Measurements from ENCODE around the gene LRRC8A. TPM values are rescaled to one million over a fixed set of nuclear protein-coding genes. Genes with fewer than 3 reads are reported as not detected.
"Not testable (repeated sequence)": the region's sequence is repeated elsewhere in the genome, so short reads cannot be mapped to it uniquely, and the experiment has no call there.

Gene LRRC8A
- total RNA-seq (2014; rRNA removed; shearing (Covaris generic)) = 35.5 and 36.7 TPM in 2 replicates

GRCh38 chr9:128881884-128882676 lies at the start of gene LRRC8A, which contains the start of gene KYAT1:
TSS of gene LRRC8A (plus strand) at chr9:128882133. CDS start at chr9:128907165, 25,032 bp downstream.
TSS of gene KYAT1 (minus strand) at chr9:128881950. CDS start at chr9:128845405, 36,545 bp downstream.
- DNase-seq (ENCODE audit: low read depth) = peak; percentile 99

DNA sequence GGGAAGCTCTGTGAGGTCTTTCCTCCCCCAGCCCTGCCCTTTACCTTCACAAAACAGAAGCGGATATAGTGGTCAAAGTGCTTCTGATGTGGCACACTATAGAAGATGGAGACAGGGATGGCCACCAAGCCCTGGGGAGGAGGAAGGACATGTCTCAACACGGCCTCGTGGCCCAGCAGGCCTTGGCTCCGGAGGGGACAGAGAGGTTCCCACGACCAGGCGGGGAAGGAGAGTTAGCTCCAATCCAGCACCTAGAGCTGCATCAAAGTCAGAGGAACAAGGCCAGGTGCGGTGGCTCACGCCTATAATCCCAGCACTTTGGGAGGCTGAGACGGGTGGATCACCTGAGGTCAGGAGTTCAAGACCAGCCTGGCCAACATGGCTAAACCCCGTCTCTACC lies 48.2 kb upstream of the LRRC8A start:
- DNase-seq (ENCODE audit: low read depth) = no peak

DNA sequence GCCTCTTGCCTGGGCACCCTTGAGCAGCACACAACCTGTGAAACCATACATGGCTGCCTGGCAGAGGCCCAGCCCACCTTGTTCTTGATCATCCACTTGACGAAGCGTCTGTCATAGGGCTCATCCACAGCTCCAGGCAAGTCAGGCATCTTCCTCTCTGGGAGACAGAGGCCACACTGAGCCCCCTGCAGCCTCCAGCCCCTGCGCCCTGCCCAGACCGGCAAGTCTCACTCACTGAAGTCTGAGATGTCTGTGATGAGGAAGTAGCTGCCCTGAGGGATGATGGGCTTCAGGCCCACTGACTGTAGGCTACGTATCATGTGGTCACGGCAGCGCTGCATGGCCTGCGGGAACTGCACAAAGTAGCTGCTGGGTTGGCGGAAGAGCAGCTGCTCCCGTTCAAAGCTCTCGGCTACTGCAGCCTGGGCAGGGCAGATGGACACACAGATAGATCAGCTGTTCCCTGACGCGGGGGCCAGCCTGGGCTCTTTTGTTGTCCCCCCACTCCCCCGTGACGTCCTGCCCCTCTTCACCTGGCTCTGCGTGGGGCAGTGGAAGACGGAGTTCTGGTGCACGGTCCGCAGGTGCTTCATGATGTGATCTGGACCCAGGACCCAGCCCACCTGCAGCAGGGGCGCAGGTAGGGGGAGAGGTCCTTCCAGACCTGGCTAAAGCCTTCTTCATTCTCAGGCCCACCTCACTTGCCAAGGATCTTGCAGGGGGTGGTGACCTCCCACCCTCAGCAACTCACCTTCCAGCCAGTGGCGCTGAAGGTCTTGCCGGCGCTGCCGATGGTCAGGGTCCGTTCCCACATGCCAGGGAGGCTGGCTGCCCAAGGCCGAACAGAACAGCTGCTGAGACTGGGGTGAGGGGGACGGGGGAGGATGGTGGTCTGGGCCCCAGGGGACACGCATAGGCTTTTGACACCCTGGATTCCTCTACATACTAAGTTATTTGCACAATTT lies 46.4 kb upstream of the LRRC8A start:
- no peak for DNase-seq (ENCODE audit: low read depth)

DNA sequence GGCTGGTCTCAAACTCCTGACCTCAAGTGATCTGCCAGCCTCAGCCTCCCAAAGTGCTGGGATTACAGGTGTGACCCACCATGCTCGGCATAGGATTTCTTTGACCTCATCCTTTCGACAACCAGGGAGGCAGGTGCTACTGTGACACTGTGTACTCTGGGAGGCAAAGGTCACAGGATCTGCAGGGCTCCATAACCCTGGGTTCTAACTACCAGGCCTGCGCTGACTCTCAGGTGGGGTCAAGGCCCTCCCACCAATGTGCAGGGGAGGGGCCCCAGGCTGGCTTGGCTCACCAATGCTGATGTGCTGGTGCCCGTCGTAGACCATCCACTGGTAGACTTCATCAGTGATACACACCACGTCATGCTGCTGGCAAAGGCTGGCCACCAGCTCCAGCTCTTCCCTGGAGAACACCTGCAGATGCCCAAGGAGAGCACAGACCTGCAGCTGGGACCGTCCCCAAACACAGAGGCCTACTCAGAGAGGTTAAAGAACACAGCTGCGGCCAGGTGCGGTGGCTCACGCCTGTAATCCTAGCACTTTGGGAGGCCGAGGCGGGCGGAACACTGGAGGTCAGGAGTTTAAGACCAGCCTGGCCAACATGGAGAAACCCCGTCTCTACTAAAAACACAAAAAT lies 45.3 kb upstream of the LRRC8A start:
- DNase-seq (ENCODE audit: low read depth) = no peak

- DNase-seq (ENCODE audit: low read depth) = no peak
Observed at GRCh38 chr9:128838338-128838737, 43.6 kb upstream of the LRRC8A start.

- DNase-seq (ENCODE audit: low read depth) = no peak
Observed at GRCh38 chr9:128840524-128840923, 41.4 kb upstream of the LRRC8A start.

DNA sequence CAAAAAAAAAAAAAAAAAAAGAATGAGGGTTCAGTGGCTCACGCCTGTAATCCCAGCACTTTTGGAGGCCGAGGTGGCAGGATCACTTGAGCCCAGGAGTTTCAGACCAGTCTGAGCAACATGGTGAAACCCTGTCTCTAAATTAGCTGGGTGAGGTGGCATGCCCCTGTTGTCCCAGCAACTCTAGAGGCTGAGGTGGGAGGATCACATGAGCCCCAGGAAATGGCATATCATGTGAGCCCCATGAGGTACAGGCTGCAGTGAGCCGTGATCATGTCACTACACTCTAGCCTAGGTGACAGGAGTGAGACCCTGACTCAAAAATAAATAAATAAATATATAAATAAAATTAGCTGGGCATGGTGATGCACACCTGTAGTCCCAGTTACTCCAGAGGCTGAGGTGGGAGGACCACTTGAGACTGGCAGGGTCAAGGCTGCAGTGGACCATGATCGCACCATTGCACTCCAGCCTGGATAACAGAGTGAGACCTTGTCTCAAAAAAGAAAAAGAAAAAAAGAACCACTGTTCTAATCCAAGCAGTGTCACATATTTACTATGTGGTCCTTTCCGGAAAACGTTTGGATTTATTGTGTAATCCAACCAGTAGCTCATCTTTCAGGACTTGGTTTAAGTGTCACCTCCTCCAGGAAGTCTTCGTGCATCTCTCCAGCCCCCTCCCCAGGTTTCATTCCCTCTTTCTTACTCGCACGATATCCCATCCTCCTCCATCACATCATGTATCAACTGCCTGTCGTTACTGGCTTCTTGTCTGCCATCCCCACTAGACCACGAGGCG lies 40.0 kb upstream of the LRRC8A start:
- no peak for DNase-seq (ENCODE audit: low read depth)

DNA sequence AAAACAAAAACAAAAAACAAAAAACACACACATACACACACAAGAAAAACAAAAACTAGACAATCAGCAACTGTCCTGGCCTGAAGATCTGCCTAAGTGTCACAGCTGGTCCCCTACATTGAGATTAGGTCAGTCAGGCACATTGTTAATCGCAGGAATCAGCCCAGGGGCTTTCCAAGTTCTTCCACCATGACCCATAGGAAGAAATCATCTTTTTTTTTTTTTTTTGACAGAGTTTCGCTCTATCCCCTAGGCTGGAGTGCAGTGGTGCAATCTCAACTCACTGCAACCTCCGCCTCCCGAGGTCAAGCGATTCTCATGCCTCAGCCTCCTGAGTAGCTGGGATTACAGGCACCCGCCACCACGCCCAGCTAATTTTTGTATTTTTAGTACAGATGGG lies 38.8 kb upstream of the LRRC8A start:
- not testable (repeated sequence) for DNase-seq (ENCODE audit: low read depth)

- DNase-seq (ENCODE audit: low read depth) = no peak
Observed at GRCh38 chr9:128845186-128845931, 36.6 kb upstream of the LRRC8A start.

DNA sequence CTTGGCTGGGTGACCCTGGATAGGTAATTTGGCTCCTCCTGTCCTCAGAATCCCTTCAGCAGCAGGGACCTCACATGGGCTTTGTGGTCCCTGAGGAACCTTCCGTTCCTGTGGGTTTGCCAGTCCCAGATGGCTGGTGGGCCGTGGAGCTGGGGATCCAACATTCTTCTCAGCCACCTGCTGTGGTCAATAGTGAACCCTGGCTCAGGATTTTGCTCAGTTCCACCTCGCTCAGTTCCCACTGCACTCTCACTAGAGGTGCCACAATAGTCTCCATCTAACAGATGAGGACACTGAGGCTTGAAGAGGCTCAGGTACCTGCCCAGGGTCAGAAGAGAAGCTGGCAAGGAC lies 35.3 kb upstream of the LRRC8A start:
- no peak for DNase-seq (ENCODE audit: low read depth)

- DNase-seq (ENCODE audit: low read depth) = no peak
Observed at GRCh38 chr9:128847803-128848202, 34.1 kb upstream of the LRRC8A start.

DNA sequence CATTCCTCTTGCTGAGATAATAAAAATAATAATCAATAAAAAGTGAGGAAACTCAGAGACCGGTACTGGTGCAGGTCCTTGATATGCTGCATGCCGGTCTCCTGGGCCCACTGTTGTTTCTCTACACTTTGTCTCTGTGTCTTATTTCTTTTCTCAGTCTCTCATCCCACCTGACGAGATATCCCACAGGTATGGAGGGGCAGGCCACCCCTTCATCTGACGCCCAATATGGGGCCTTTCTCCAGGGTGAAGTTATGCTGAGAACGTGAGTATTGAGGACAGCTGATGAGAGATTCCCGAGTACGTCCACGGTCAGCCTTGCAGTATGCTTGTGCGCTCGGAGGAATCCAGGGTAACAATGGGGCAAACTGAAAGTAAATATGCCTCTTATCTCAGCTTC lies 30.9 kb upstream of the LRRC8A start:
- DNase-seq (ENCODE audit: low read depth) = not testable (repeated sequence)

DNA sequence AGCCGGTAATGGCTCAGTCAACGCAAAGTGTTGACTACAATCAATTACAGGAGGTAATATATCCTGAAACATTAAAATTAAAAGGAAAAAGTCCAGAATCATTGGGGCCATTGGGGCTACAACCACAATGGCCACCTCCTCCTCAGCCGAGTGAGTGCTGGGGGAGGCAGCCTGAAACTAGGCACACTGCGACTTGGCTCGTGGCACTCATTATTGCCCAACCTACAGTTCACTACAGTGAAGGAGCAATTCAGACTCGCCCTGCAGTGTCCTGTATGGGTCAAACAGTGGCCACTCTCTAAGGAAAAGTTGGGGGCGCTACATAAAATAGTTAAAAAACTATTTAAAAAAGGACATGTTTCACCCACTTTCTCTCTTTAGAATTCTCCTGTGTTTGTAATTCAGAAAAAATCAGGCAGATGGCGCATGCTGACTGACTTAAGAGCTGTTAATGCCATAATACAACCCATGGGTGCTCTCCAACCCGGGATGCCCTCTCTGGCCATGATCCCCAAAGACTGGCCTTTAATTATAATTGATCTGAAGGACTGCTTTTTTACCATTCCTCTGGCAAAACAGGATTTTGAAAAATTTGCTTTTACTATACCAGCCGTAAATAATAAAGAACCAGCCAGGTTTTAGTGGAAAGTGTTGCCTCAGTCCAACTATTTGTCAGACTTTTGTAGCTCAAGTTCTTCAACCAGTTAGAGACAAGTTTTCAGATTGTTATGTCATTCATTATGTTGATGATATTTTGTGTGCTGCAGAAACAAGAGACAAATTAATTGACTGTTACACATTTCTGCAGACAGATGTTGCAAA lies 29.9 kb upstream of the LRRC8A start:
- not testable (repeated sequence) for DNase-seq (ENCODE audit: low read depth)

GRCh38 chr9:128852646-128853045 lies 29.3 kb upstream of the LRRC8A start:
- not testable (repeated sequence) for DNase-seq (ENCODE audit: low read depth)

- not testable (repeated sequence) for DNase-seq (ENCODE audit: low read depth)
Observed at GRCh38 chr9:128854454-128854853, 27.5 kb upstream of the LRRC8A start.

DNA sequence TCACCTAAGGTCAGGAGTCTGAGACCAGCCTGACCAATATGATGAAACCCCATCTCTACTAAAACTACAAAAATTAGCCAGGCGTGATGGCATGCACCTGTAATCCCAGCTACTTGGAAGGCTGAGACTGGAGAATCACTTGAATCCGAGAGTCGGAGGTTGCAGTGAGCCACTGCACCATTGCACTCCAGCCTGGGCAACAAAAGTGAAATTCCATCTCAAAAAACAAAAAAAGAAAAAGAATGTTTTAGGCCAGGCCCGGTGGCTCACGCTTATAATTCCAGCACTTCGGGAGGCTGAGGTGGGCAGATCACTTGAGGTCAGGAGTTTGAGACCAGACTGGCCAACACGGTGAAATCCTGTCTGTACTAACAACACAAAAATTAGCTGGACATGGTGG lies 23.5 kb upstream of the LRRC8A start:
- not testable (repeated sequence) for DNase-seq (ENCODE audit: low read depth)

DNA sequence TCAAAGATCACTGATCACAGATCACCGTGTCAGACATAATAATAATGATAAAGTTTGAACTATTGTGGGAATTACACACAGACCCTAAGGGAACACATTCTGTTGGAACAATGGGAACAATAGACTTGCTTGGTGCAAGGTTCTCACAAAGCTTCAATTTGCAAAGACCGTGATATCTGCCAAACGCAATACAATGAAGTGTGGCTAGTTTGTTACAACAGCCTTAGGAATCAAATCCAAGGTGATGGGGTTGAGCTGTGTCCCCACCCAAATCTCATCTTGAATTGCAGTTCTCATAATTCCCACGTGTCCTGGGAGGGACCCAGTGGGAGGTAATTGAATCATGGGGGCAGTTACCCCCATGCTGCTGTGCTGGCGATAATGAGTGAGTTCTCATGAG lies 21.0 kb upstream of the LRRC8A start:
- DNase-seq (ENCODE audit: low read depth) = no peak

GRCh38 chr9:128861501-128861900 lies 20.4 kb upstream of the LRRC8A start:
- DNase-seq (ENCODE audit: low read depth) = no peak

- DNase-seq (ENCODE audit: low read depth) = no peak
Observed at GRCh38 chr9:128862401-128862851, 19.5 kb upstream of the LRRC8A start.
